GM18861 (cell line): ENCODE data around the gene PUM2.
"Not testable (repeated sequence)": the region's sequence is repeated elsewhere in the genome, so short reads cannot be mapped to it uniquely, and the experiment has no call there.

ENCODE experiments used
- ATAC-seq: cut with Tn5 transposase; IDR thresholded peaks from one replicate; pipeline ENCODE4 v1.9.1; 2021; ENCODE audit not compliant: unreplicated experiment

The PUM2 gene

GRCh38 chr2:20300656-20301055 lies 50.0 kb downstream of the PUM2 start:
- ATAC-seq, result no peak

DNA sequence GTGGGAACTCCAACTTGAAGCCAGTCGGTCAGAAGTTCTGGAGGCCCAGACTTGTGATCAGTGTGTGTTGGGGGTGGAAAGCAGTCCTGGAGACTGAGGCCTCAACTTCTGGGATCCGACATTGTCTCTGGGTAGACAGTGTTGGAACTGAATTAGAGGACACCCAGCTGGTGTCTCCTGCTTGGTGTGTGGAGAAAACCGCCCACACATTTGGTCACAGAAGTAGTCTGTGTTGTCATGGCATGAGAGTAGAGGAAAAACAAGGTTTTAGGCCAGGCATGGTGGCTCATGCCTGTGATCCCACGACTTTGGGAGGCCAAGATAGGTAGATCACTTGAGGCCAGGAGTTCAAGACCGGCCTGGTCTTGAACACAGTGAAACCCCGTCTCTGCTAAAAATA lies 51.5 kb downstream of the PUM2 start:
- no peak for ATAC-seq

DNA sequence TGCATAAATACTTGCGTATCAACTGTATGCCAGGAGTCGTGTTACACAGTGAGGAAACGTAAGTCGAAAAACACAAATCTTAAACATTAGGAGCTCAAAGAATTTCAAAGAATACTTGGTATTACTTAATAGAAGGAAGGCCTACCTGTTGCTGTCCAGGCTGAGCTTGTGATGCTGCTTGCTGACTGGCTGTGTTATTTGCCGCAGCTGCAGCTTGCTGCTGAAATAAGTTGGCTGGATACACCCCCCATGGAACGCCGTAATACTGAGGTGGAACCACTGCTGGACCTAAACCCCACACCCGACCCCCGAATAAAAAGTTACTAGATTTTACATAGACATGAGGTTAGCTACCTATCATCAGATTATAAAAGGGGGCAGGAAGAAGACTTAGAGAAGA lies 56.4 kb downstream of the PUM2 start:
- ATAC-seq, result no peak

GRCh38 chr2:20292984-20293383 lies 57.7 kb downstream of the PUM2 start:
- no peak for ATAC-seq

DNA sequence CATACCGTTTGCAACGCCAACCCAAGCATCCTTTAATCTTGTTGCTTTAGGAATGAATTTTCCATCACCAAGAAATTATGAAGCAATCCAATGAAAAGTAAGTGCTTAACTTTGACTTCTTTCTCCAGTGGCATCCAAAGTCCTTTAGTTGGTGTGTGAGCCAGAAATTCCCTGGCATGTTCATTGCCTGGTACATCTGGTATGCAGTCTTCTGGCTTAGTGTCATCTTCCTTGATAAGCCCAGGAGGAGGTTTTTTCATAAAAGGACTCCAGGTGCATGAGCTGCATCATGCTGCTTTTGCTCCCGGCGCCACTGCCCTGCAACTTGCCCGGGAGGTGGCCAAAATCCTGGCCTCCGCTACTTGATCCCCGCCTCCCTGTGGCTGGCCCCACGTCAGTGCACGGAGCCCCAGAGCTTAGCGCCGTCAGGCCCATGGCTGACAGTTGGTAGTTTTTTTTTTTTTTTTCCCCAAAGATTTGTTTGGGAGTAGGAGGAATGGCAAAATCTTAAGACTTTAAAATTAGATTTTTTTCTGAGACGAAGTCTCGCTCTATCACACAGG lies 58.7 kb downstream of the PUM2 start:
- ATAC-seq, result no peak

DNA sequence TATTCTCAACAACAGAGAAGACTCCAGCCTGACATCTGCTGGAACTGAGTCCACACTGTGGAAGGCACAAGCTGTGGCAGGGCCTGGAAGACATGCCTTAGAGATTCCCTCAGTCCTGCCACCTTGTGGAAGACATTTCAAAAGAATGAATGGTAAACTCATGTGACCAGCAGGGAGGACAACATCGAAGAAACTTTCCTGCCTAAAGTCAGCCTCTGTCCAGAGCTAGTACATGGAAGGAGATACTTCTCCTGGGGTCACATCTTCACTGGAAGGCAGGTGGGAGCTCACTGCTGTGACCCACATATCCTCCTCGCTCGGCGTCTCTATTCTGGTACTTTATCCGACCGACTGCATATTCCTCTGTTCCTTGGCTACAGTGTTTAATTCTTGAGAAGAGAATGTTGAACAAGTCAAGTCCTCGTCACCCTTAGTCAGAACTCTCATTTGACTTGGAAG lies 59.5 kb downstream of the PUM2 start:
- no peak for ATAC-seq

DNA sequence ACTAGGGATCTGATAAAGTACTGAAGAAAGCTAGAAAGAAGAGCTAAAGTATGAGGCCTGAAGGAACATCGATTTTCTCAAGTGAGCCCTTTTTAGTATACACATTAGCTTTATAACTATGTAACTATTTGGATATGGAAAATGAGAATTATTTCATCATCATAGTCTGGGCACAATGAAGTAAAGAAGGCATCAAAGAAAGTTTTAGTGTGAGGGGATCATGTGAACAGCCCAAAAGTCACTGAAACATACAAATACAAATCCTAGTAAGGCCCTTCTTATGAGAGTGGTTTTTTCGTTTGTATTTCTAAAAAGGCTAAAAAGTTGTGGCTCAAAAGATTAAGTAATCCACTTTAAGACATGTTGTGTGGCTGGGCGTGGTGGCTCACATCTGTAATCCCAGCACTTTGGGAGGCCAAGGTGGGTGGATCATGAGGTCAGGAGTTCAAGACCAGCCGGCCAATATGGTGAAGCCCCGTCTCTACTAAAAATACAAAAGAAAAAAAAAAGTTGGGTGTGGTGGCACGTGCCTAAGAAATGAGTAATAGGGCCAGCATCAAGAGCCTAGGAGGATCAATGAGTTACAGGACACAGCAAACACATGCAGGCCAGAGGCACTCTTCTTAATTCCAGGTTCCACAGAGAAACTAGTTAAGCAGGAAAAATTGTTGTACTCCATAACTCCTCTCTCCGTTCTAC lies 61.9 kb downstream of the PUM2 start:
- no peak for ATAC-seq

- ATAC-seq, result no peak
Measured at GRCh38 chr2:20282916-20283592, 67.6 kb downstream of the PUM2 start.

DNA sequence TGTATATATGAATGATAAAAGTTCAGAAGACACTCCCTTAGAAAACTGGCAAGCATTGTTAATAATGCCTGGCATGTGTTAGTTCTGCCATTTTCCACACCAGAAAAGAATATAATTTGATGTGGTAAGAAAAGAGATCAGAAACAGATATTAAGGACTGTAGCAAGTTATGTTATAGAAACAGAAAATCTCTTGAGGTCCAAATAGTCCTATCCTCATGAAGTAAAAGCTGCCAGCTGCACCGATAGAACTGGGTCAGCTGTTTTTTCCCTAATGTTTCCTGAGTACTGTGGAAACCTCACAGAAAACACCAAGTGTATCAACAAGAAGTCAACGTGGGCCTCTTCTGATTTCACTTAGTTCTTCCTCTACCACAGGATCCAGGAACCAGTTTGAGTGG lies 68.8 kb downstream of the PUM2 start:
- ATAC-seq, result no peak

DNA sequence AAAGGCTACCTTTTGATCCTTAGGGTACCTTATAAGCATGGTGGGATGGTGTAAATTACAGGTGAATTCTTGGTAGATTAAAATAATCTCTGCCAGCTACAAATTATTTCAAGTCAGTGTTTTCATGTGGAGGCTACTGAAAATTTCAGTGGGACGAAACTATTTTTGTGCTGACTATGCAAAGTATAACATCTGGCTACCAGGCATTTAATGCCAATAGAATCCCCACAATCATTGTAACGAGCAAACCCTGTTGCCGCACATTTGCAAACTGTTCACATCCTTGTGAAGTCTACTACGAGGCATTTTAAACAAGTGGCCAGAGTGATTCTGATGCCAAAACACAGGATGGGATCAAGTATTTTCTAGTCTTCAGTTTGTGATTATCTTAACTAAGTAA lies 77.6 kb downstream of the PUM2 start:
- ATAC-seq, result no peak

DNA sequence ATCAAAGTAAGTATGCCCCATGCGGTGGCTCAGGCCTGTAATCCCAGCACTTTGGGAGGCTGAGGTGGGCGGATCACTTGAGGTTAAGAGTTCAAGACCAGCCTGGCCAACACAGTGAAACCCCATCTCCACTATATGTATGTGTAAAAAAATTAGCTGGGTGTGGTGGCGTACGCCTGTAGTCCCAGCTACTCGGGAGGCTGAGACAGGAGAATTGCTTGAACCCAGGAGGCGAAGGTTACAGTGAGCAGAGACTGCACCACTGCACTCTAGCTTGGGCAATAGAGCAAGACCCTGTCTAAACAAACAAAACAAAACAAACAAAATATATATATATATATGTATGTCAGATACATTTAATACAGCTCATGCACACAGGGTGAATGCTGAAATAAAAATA lies 82.3 kb downstream of the PUM2 start:
- not testable (repeated sequence) for ATAC-seq

- ATAC-seq, result no peak
Measured at GRCh38 chr2:20267529-20267928, 83.1 kb downstream of the PUM2 start.

- ATAC-seq, result no peak
Measured at GRCh38 chr2:20264629-20265028, 86.0 kb downstream of the PUM2 start.

DNA sequence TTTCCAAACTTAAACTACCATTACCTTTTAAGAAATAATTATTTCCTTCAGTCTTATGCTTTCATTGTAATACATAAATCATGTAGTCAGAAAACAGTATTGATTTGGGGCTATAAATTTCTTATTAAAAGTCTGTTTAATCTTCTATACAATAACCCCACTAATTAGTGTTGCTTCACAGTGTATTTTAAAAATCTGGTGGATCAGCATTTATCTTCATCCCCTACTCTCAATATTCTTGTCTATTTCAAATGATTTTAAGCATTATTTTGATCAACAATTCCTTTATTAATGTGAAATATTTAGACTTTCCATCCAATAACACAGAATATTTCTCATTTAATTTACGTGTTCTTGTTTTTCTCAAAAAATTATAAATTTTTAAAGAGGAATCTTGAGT lies 93.2 kb downstream of the PUM2 start:
- ATAC-seq, result no peak

DNA sequence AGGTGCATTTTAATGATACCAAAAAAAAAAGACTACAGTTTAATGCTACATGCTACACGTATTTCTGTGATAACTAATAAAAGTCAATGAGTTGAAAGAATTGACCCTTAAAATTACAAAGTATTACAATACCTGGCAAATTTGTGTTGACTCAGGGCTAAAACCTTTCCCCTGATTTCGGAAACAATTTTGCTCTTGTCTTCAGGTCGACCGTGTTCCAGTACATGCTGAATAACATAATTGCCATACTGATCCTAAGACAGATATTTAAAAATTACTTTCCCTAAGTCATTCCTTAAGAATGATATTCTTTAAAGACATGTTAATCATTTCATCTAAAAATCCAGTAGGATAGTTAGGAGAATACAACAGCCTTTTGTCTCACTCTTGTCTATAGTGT lies 95.9 kb downstream of the PUM2 start:
- no peak for ATAC-seq

GRCh38 chr2:20250436-20250835 lies 100.2 kb downstream of the PUM2 start:
- no peak for ATAC-seq

DNA sequence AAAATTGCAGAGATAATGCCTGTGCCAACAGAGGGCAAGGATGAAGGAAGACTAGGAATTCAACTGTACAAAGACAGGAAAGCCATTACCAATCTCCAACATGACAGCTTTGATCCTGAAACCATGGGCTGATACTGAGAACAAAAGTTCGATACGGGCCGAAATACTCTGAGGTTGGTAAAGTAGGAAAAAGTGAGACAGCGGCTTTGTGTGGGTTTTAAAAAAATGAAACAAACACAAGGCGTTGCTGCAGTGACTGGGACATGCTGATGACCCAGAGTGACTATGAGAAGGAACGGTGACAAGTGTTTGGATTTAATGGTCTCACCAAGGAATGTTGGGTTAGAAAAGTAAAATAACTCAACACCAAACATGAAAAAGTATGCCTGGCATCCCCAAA lies 101.5 kb downstream of the PUM2 start:
- ATAC-seq, result no peak

DNA sequence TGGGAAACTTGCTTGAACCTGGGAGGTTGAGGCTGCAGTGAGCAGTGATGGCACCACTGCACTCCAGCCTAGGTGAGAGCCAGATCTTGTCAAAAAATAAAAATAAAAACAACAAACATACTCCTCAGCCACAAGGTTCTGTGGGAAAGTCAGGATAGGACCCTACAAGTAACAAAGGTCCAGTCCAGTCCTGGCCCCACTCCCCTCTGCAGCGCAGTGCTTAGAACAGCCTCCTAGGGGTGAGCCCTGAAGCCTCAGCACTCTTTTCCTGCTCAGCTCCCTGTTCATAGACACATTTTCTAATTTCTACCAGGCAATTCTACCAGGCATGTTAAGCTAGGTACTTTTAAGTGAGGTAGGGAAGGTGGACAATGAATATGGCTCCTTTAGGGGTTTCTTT lies 103.6 kb downstream of the PUM2 start:
- no peak for ATAC-seq

DNA sequence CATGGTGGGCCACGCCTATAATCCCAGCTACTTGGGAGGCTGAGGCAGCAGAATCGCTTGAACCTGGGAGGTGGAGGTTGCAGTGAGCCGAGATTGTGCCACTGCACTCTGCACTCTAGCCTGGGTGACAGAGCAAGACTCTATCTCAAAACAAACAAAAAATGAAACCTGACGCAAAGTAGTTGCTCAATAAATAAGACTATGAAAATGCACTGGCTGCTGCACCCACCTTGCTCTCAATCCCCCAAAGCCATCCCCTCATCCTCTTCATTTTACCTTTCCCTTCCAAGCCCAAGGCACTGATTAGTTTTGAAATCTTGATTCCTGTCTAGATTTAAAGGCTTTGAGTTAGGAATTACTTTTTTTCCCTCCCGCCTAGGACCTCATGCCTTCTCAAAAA lies 107.0 kb downstream of the PUM2 start:
- ATAC-seq, result not testable (repeated sequence)

GRCh38 chr2:20242727-20243377 lies 107.8 kb downstream of the PUM2 start:
- no peak for ATAC-seq

- no peak for ATAC-seq
Measured at GRCh38 chr2:20241973-20242726, 108.5 kb downstream of the PUM2 start.
